AG09309 (cell line): ENCODE measurements around the gene NOC2L.

Experiments
- DNase-seq: peaks from one replicate; pipeline ENCODE4 v3.0.0-alpha.2; 2010; ENCODE audit warnings: low read depth
- H3K4me3 ChIP-seq: 2 replicates; pipeline ENCODE4 v1.5.1; 2011; ENCODE audit warnings: mild to moderate bottlenecking, low read depth, low read length, moderate library complexity; ENCODE audit not compliant: control insufficient read depth
- TF ChIP-seq, protein P1 (sequence below): IDR thresholded peaks from 2 replicates; pipeline ENCODE4 v1.5.1; 2011; ENCODE audit warnings: mild to moderate bottlenecking, low read depth, low read length, inconsistent platforms; ENCODE audit not compliant: insufficient read depth, control insufficient read depth; ENCODE audit errors: missing control alignments

The NOC2L gene

DNA sequence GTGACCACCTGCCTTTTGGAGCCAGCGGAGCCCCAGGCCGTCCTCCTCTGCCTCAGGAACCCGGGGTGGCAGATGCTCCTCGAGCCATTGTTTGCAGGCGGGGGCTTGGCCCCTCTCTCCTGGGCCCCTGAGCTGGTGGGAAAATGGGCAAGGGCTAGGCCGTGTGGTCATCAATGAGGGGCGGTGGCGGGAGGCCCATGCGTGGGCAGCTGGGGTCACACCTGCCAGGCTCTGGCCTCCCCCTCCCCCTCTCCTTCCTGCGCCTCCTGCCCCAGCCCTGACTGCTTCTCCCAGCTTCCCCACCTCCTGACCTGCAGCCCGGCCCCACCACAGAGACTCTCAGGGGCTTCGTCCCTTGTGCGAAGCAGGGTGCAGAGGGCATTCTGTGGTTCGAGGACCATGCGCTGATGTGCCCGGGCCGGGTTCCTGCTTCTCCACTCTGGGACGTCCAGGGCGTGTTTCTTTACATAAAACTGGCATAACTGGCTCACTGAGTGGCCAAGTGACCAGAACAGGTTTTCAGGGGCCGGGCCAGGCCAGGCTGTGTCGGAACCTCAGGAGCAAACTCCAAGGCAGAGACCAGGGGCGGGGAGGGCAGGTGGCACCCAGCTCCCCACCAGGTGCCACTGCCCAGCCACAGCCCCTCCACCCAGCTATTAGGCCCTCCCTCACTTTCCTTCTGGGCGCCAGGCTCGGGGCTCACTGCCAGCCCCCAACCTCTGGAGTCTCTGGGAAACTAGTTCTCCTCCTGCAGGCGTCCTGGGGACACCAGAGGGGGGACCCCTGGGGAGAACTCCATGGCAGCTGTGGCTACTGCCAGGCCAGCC is 26.1 kb downstream of the NOC2L start:
- no peak overlapping the region for H3K4me3 ChIP-seq
- DNase-seq: no peak
- TF ChIP-seq, protein P1, sequence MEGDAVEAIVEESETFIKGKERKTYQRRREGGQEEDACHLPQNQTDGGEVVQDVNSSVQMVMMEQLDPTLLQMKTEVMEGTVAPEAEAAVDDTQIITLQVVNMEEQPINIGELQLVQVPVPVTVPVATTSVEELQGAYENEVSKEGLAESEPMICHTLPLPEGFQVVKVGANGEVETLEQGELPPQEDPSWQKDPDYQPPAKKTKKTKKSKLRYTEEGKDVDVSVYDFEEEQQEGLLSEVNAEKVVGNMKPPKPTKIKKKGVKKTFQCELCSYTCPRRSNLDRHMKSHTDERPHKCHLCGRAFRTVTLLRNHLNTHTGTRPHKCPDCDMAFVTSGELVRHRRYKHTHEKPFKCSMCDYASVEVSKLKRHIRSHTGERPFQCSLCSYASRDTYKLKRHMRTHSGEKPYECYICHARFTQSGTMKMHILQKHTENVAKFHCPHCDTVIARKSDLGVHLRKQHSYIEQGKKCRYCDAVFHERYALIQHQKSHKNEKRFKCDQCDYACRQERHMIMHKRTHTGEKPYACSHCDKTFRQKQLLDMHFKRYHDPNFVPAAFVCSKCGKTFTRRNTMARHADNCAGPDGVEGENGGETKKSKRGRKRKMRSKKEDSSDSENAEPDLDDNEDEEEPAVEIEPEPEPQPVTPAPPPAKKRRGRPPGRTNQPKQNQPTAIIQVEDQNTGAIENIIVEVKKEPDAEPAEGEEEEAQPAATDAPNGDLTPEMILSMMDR: no peak

DNA sequence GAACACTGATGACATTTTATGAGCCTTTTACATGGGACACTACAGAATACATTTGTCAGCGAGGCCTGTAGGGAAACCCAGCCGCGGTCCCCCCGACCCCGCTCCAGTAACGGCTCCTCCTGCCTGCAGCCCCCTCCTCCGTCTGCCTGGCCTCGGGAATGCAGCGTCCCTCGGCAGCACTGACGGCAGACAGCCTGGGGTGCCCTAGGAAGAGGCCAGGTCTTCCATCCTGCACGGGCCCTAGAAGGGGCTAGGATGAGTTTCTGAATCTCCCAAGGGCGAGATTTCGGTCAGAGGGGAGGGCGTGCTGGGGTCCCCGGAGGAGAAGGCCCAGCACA is 26.9 kb downstream of the NOC2L start:
- no peak overlapping the region for H3K4me3 ChIP-seq
- no peak for DNase-seq
- TF ChIP-seq, protein P1: no peak

GRCh38 chr1:931380-932172 is 27.5 kb downstream of the NOC2L start:
- DNase-seq: no peak
- TF ChIP-seq, protein P1: no peak
- no peak overlapping the region for H3K4me3 ChIP-seq

GRCh38 chr1:930633-931138 is 28.4 kb downstream of the NOC2L start:
- H3K4me3 ChIP-seq: no peak overlapping the region
- TF ChIP-seq, protein P1: no peak
- DNase-seq: no peak

DNA sequence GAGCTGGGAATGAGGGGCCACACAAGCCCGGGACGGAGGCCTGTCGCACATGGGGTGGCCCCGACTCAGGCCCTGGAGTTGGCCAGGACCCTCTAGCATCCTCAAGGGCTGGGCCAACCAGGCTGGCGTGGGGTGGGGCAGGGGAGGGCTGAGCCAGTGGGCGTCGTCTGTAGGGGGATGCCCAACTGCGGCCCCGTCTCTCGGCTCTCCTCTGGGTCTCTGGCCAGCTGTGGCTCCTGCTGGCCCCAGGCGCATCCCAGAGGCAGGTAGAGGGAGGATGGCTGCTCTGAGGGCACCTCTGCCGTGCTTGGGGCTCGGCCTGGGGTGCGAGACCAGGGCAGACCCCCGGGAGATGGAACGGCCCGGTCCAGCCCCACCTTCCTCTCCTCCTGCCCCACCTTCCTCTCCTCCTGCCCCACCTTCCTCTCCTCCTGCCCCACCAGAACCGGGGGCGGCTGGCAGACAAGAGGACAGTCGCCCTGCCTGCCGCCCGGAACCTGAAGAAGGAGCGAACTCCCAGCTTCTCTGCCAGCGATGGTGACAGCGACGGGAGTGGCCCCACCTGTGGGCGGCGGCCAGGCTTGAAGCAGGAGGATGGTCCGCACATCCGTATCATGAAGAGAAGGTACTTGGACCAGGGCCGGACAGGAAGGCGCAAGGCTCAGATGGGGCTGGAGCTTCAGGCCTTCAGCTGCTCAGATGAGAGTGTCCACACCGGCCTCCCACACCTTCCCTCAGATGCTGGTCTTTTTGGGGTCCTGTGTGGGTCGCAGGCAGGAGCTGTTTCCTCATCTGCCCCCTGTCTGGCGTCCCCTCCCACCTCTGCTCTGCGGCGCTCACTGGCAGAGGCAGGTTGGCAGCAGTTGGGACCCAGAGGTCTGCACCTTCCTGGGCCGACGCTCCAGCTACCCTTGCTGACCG is 29.1 kb downstream of the NOC2L start:
- H3K4me3 ChIP-seq: no peak overlapping the region
- no peak for DNase-seq
- TF ChIP-seq, protein P1: no peak
